Endothelial cell of umbilical vein (primary cell): ENCODE data around the gene LANCL1. TPM values are rescaled to one million over a fixed set of nuclear protein-coding genes. Genes with fewer than 3 reads are reported as not detected.

Experiments used
- BruUV-seq: library from RNA; stranded (reverse); fragments of 400-500 nt; replicated peaks from 2 replicates; lab custom pipeline; 2021; lab: Mats Ljungman, UMichigan
- CTCF ChIA-PET: fragments of 300-600, 350-600 bp; sonication (Branson Sonifier 250); formaldehyde crosslinking; loops from one replicate; lab custom pipeline; 2021; ENCODE audit warnings: antibody characterized with exemption, inconsistent platforms; lab: Charles Lee
- POLR2A ChIA-PET: fragments of 300-600, 350-600 bp; sonication (Branson Sonifier 250); formaldehyde crosslinking; loops from one replicate; lab custom pipeline; 2021; ENCODE audit warnings: antibody characterized with exemption, inconsistent platforms; lab: Charles Lee
- DNase-seq: peaks from one replicate; pipeline ENCODE4 v3.0.0-alpha.2; 2011; ENCODE audit warnings: low read depth, low spot score
- FAIRE-seq: peaks from 2 replicates; lab custom pipeline; 2011; peaks lifted over from hg19 to GRCh38; lab: Jason Lieb, UNC
- H2AFZ ChIP-seq: 2 replicates; pipeline ENCODE4 v1.6.0; 2012; ENCODE audit warnings: low read depth, low read length, control low read depth, inconsistent platforms
- H3K27ac ChIP-seq: 2 replicates; pipeline ENCODE4 v1.5.1; 2011; ENCODE audit warnings: low read depth, mild to moderate bottlenecking, control low read depth, low read length, moderate library complexity; ENCODE audit not compliant: insufficient read depth
- H3K27me3 ChIP-seq, 2 experiments: 2 replicates each; pipeline versions ENCODE4 v1.6.0 to v1.6.1; 2011; ENCODE audit warnings: low read length in 2 of 2, mixed read lengths in 1 of 2; ENCODE audit not compliant: control insufficient read depth in 2 of 2, insufficient read depth in 2 of 2
- H3K36me3 ChIP-seq, 2 experiments: 2 replicates in 1 of 2; 3 replicates in 1 of 2; pipeline ENCODE4 v1.5.1; 2011; ENCODE audit warnings: low read length in 2 of 2, mild to moderate bottlenecking in 1 of 2, moderate library complexity in 1 of 2; ENCODE audit not compliant: control insufficient read depth in 2 of 2, insufficient read depth in 2 of 2; ENCODE audit errors: extremely low read depth in 1 of 2
- H3K4me1 ChIP-seq: 3 replicates; pipeline ENCODE4 v1.5.1; 2011; ENCODE audit warnings: mild to moderate bottlenecking, low read length; ENCODE audit not compliant: control insufficient read depth, insufficient read depth; ENCODE audit errors: extremely low read depth
- H3K4me2 ChIP-seq: 2 replicates; pipeline ENCODE4 v1.6.1; 2011; ENCODE audit warnings: low read length, control low read depth, mixed read lengths; ENCODE audit not compliant: insufficient read depth
- H3K4me3 ChIP-seq, 3 experiments: fragments of 200-600 bp in 1 of 3; sonication (generic), shearing (Covaris generic) in 1 of 3; replicated peaks in 1 of 3; 2 replicates each; pipeline ENCODE4 v1.5.1; 2011 to 2016; ENCODE audit warnings: control low read depth in 3 of 3, low read length in 3 of 3, mild to moderate bottlenecking in 2 of 3, inconsistent platforms in 1 of 3, low read depth in 1 of 3, moderate library complexity in 1 of 3; ENCODE audit not compliant: insufficient read depth in 1 of 3
- H3K79me2 ChIP-seq: 2 replicates; pipeline ENCODE4 v1.6.0; 2012; ENCODE audit warnings: low read length, inconsistent platforms; ENCODE audit not compliant: control insufficient read depth, insufficient read depth
- H3K9ac ChIP-seq: replicated peaks from 2 replicates; pipeline ENCODE3; 2011; ENCODE audit warnings: low read length, control low read depth; ENCODE audit not compliant: insufficient read depth; ENCODE audit errors: extremely low read depth
- H3K9me1 ChIP-seq: replicated peaks from 3 replicates; pipeline ENCODE4 v1.6.0; 2011; ENCODE audit warnings: mild to moderate bottlenecking, low read length; ENCODE audit not compliant: control insufficient read depth, insufficient read depth; ENCODE audit errors: extremely low read depth
- H3K9me3 ChIP-seq: replicated peaks from 2 replicates; pipeline ENCODE4 v1.5.1; 2012; ENCODE audit warnings: low read length, inconsistent platforms; ENCODE audit not compliant: control insufficient read depth, insufficient read depth
- H4K20me1 ChIP-seq: replicated peaks from 2 replicates; pipeline ENCODE3; 2011; ENCODE audit warnings: mild to moderate bottlenecking, low read length; ENCODE audit not compliant: control insufficient read depth, insufficient read depth; ENCODE audit errors: extremely low read depth
- CTCF ChIP-seq, 2 donors: IDR thresholded peaks; 1 replicate in 1 of 2; 2 replicates in 1 of 2; pipeline ENCODE4 v1.5.1; 2011; ENCODE audit warnings: low read length in 2 of 2, mild to moderate bottlenecking in 2 of 2, moderate library complexity in 2 of 2, control low read depth in 1 of 2, inconsistent platforms in 1 of 2, low read depth in 1 of 2; ENCODE audit not compliant: insufficient read depth in 1 of 2; ENCODE audit errors: extremely low read depth in 1 of 2
- EZH2 ChIP-seq: IDR thresholded peaks from 2 replicates; pipeline ENCODE4 v1.6.1; 2012; ENCODE audit warnings: borderline replicate concordance, low read depth, mild to moderate bottlenecking, moderate library complexity, low read length, inconsistent platforms; ENCODE audit not compliant: severe bottlenecking
- FOS ChIP-seq: IDR thresholded peaks from 2 replicates; pipeline ENCODE4 v1.6.1; 2011; ENCODE audit warnings: mild to moderate bottlenecking, low read length, moderate library complexity, borderline replicate concordance; ENCODE audit not compliant: insufficient read depth
- GATA2 ChIP-seq: IDR thresholded peaks from 2 replicates; pipeline ENCODE4 v1.7.0; 2011; ENCODE audit warnings: low read depth, mild to moderate bottlenecking, moderate library complexity, mixed read lengths, low read length; ENCODE audit not compliant: insufficient read length, insufficient read depth
- JUN ChIP-seq: IDR thresholded peaks from 2 replicates; pipeline ENCODE4 v1.6.1; 2011; ENCODE audit warnings: borderline replicate concordance, low read depth; ENCODE audit not compliant: insufficient read length, insufficient read depth
- MYC ChIP-seq: IDR thresholded peaks from one replicate; pipeline ENCODE4 v1.6.1; 2011; ENCODE audit warnings: mild to moderate bottlenecking, low read depth, low read length
- POLR2A ChIP-seq: IDR thresholded peaks from 2 replicates; pipeline ENCODE4 v1.6.1; 2012; ENCODE audit warnings: low read depth, mild to moderate bottlenecking, control low read depth, low read length
- POLR2AphosphoS5 ChIP-seq: IDR thresholded peaks from 2 replicates; pipeline ENCODE4 v1.6.1; 2012; ENCODE audit warnings: low read depth, mild to moderate bottlenecking, control low read depth, low read length, moderate library complexity; ENCODE audit not compliant: insufficient read depth
- dilution Hi-C: fragments of 300-500 bp; cut with MboI; formaldehyde crosslinking; loops from one replicate; pipeline ENCODE4 v1.15.0; 2019; ENCODE audit warnings: low sequenced_read_pairs; ENCODE audit not compliant: extremely low pct_ligation_motif_present
- intact Hi-C: fragments of 100-400 bp; cut with micrococcal nuclease; formaldehyde crosslinking; loops from one replicate; pipeline ENCODE4 v1.10.0; 2022
- polyA plus RNA-seq, 4 experiments: library from polyadenylated mRNA; depleted of rRNA in 3 of 4; stranded (reverse) in 3 of 4; unstranded in 1 of 4; fragments of >200 nt; gene quantifications; 2 replicates each; pipeline versions ENCODE4 v1.2.1 to v1.2.3, GENCODE V29; 2011 to 2012; ENCODE audit warnings: missing spikeins in 1 of 4
- total RNA-seq: library from RNA; stranded (reverse); gene quantifications from 2 replicates; pipeline ENCODE4 v1.2.3, GENCODE V29; 2021
- TF ChIP-seq, protein P1 (sequence below): IDR thresholded peaks from 2 replicates; pipeline ENCODE4 v1.6.1; 2011; ENCODE audit not compliant: insufficient read depth, insufficient read length

The LANCL1 gene
- total and polyA plus RNA-seq, 2 donors (not counting 3 experiments of a cell fraction or from before 2014, with no cell fraction given): 22.9 to 24.2 TPM

- DNase-seq: no peak
- dilution Hi-C loops (no loop called here), intact Hi-C loops (no loop called here)
- BruUV-seq: no TSS peak
- no peak overlapping the region for H3K27ac ChIP-seq
- no peaks in the 10 kb centered on the region for H4K20me1 ChIP-seq
- POLR2A ChIA-PET: no interaction called here
- CTCF ChIA-PET: interaction anchor here (2.8 kb wide), 1 partner anchor 23 kb away, joined by 15 read pairs; no protein-coding TSS in a partner anchor
- no peaks in the 10 kb centered on the region for H3K9me3 ChIP-seq
- H2AFZ ChIP-seq: no peak overlapping the region
- no peaks in the 10 kb centered on the region for H3K79me2 ChIP-seq
- H3K9ac ChIP-seq: no peak overlapping the region
- TF ChIP-seq FOS: no peak
- no peak for TF ChIP-seq POLR2A
- no peak for TF ChIP-seq GATA2
- no peak for TF ChIP-seq MYC
- TF ChIP-seq POLR2AphosphoS5: no peak
- TF ChIP-seq, protein P1, sequence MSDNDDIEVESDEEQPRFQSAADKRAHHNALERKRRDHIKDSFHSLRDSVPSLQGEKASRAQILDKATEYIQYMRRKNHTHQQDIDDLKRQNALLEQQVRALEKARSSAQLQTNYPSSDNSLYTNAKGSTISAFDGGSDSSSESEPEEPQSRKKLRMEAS: no peak
- no peak for TF ChIP-seq EZH2
- no peak for TF ChIP-seq JUN
- TF ChIP-seq CTCF (IDR thresholded peaks at IDR 0.05; ENCODE audit: extremely low read depth in 1 of 2, insufficient read depth in 1 of 2, low read depth in 1 of 2, low read length in 2 of 2): no peak
- H3K9me1 ChIP-seq: no peaks in the 10 kb centered on the region
- peaks cover 0 to 2% of the 10 kb centered on the region in 2 experiments for H3K27me3 ChIP-seq
- H3K36me3 ChIP-seq: no peaks in the 10 kb centered on the region
- no peak for FAIRE-seq
- H3K4me1 ChIP-seq: peaks cover 2% of the 10 kb centered on the region
- no peak overlapping the region for H3K4me2 ChIP-seq
- no peak overlapping the region for H3K4me3 ChIP-seq
Measured at GRCh38 chr2:210480079-210480478, 3.5 kb upstream of the LANCL1 start.
